B cell (primary cell): ENCODE measurements around the gene SLC7A6OS.

ENCODE experiments used
- EZH2 ChIP-seq: IDR thresholded peaks from 2 replicates; pipeline ENCODE4 v1.6.1; 2012; ENCODE audit warnings: borderline replicate concordance, low read depth, mild to moderate bottlenecking, moderate library complexity, low read length; ENCODE audit not compliant: insufficient read depth, poor library complexity, severe bottlenecking
- TF ChIP-seq, protein P1 (sequence below): fragments of 200-600 bp; IDR thresholded peaks from one replicate; pipeline ENCODE4 v1.8.0; 2022; ENCODE audit warnings: antibody characterized with exemption, mild to moderate bottlenecking

DNA sequence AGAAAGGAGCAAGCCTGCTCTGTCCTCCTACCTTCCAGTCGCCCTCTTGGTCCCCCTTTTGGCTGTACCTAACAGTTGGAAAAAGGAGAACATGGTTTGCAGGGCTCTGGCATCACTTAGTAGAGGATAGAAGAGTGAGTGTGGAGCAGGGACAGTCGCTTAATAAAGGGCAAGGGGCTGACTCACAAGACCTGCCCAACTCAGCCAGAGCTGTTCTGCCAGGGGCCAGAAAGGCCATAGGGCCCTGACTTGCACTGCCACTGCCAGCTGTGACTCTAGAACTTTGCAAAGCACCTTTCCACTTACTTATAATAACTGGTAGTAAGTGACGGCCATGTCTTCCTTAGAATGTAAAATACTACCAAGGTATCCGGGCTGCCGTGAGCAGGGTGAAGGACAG, 13.6 kb upstream of the SLC7A6OS start:
- TF ChIP-seq, protein P1, sequence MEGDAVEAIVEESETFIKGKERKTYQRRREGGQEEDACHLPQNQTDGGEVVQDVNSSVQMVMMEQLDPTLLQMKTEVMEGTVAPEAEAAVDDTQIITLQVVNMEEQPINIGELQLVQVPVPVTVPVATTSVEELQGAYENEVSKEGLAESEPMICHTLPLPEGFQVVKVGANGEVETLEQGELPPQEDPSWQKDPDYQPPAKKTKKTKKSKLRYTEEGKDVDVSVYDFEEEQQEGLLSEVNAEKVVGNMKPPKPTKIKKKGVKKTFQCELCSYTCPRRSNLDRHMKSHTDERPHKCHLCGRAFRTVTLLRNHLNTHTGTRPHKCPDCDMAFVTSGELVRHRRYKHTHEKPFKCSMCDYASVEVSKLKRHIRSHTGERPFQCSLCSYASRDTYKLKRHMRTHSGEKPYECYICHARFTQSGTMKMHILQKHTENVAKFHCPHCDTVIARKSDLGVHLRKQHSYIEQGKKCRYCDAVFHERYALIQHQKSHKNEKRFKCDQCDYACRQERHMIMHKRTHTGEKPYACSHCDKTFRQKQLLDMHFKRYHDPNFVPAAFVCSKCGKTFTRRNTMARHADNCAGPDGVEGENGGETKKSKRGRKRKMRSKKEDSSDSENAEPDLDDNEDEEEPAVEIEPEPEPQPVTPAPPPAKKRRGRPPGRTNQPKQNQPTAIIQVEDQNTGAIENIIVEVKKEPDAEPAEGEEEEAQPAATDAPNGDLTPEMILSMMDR, result no peak
- TF ChIP-seq EZH2, result no peak
